ENCODE measurements around the gene PHF12. TPM values are rescaled to one million over a fixed set of nuclear protein-coding genes. Genes with fewer than 3 reads are reported as not detected.
"Not testable (repeated sequence)": the region's sequence is repeated elsewhere in the genome, so short reads cannot be mapped to it uniquely, and the experiment has no call there.

PHF12 gene
- total and polyA plus RNA-seq, 2 donors (not counting 1 experiment from before 2014, with no cell fraction given) = 10.1 to 14.2 TPM

GRCh38 chr17:28938552-28938951 is 12.8 kb downstream of the PHF12 start:
- Histone ChIP-seq H3K4me2 (ENCODE audit: extremely low read depth, insufficient read depth, low read length) (no peak overlapping the region), H3K27me3 (ENCODE audit: control insufficient read depth, insufficient read depth, low read length) (no peaks in the 10 kb centered on the region), H3K9me3 (ENCODE audit: control insufficient read depth, insufficient read depth, low read depth, low read length) (no peaks in the 10 kb centered on the region), H3K9ac (ENCODE audit: insufficient read depth, low read length) (no peak overlapping the region), H4K20me1 (ENCODE audit: control insufficient read depth, extremely low read depth, insufficient read depth, low read length) (peaks cover 3% of the 10 kb centered on the region), H3K4me1 (ENCODE audit: control insufficient read depth, extremely low read depth, insufficient read depth, low read length) (peaks cover 6% of the 10 kb centered on the region), H3K27ac (ENCODE audit: insufficient read depth, low read length) (no peak overlapping the region), H3K4me3 (replicated peaks in 1 of 4; ENCODE audit: control extremely low read depth in 1 of 4, insufficient read depth in 1 of 4, low read depth in 3 of 4, low read length in 4 of 4) (no peak overlapping the region), H2AFZ (ENCODE audit: low read length) (no peak overlapping the region), H3K79me2 (ENCODE audit: control insufficient read depth, insufficient read depth, low read length) (peaks cover 90% of the 10 kb centered on the region), H3K36me3 (ENCODE audit: control insufficient read depth, insufficient read depth, low read length) (no peaks in the 10 kb centered on the region)
- no peak for DNase-seq (ENCODE audit: low read depth in 2 of 2)
- no peak for TF ChIP-seq EZH2 (IDR thresholded peaks at IDR 0.05; ENCODE audit: low read length, missing control alignments)
- TF ChIP-seq, protein P1, sequence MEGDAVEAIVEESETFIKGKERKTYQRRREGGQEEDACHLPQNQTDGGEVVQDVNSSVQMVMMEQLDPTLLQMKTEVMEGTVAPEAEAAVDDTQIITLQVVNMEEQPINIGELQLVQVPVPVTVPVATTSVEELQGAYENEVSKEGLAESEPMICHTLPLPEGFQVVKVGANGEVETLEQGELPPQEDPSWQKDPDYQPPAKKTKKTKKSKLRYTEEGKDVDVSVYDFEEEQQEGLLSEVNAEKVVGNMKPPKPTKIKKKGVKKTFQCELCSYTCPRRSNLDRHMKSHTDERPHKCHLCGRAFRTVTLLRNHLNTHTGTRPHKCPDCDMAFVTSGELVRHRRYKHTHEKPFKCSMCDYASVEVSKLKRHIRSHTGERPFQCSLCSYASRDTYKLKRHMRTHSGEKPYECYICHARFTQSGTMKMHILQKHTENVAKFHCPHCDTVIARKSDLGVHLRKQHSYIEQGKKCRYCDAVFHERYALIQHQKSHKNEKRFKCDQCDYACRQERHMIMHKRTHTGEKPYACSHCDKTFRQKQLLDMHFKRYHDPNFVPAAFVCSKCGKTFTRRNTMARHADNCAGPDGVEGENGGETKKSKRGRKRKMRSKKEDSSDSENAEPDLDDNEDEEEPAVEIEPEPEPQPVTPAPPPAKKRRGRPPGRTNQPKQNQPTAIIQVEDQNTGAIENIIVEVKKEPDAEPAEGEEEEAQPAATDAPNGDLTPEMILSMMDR (conservative IDR thresholded peaks at IDR 0.05 in 1 of 2, IDR thresholded peaks at IDR 0.05 in 1 of 2; ENCODE audit: low read depth in 1 of 2, low read length in 2 of 2) = no peak

DNA sequence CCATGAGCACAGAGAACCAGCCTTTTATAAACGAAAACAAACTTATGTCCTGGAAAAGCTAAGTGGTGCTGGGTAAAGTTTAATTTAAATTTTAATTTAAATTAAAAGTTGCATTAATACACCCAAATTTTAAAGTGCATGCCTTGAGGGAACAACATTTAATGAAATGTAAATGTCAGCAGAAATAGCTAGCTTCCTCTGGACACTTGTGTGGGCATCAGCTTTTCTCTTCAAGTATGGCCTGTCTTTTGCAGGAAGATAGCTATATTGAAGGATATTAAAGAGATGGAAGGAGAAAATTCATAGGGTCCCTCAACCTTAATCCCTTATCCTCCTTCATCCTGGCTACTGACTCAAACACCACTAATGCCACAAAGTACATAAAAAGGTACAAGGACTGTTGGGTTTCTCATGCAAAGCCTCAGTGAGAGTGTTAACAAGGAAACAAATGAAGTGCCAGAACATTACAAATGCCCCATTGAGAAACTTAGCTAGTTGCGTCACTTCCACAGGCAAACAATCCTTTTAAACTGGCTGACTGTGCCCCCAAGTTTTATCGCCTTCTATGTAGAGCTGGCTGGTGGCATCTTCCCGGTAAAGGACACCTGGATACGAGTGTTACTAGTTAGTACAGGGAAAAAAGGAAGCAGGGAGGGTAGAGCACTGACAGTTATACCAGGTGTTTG is 14.1 kb downstream of the PHF12 start:
- peaks cover 3% of the 10 kb centered on the region for H4K20me1 ChIP-seq (ENCODE audit: control insufficient read depth, extremely low read depth, insufficient read depth, low read length)
- no peaks in the 10 kb centered on the region for H3K9me3 ChIP-seq (ENCODE audit: control insufficient read depth, insufficient read depth, low read depth, low read length)
- no peaks in the 10 kb centered on the region for H3K36me3 ChIP-seq (ENCODE audit: control insufficient read depth, insufficient read depth, low read length)
- H3K27me3 ChIP-seq (ENCODE audit: control insufficient read depth, insufficient read depth, low read length) = no peaks in the 10 kb centered on the region
- H3K9ac ChIP-seq (ENCODE audit: insufficient read depth, low read length) = no peak overlapping the region
- H3K4me1 ChIP-seq (ENCODE audit: control insufficient read depth, extremely low read depth, insufficient read depth, low read length) = peaks cover 6% of the 10 kb centered on the region
- no peak overlapping the region for H3K4me2 ChIP-seq (ENCODE audit: extremely low read depth, insufficient read depth, low read length)
- H3K79me2 ChIP-seq (ENCODE audit: control insufficient read depth, insufficient read depth, low read length) = peaks cover 93% of the 10 kb centered on the region
- no peak for TF ChIP-seq EZH2 (IDR thresholded peaks at IDR 0.05; ENCODE audit: low read length, missing control alignments)
- TF ChIP-seq, protein P1 (conservative IDR thresholded peaks at IDR 0.05 in 1 of 2, IDR thresholded peaks at IDR 0.05 in 1 of 2; ENCODE audit: low read depth in 1 of 2, low read length in 2 of 2) = no peak
- no peak overlapping the region for H2AFZ ChIP-seq (ENCODE audit: low read length)
- DNase-seq (ENCODE audit: low read depth in 2 of 2) = peak in 1 of 2 donors; percentile 61
- no peak overlapping the region for H3K27ac ChIP-seq (ENCODE audit: insufficient read depth, low read length)
- no peak overlapping the region for H3K4me3 ChIP-seq (replicated peaks in 1 of 4; ENCODE audit: control extremely low read depth in 1 of 4, insufficient read depth in 1 of 4, low read depth in 3 of 4, low read length in 4 of 4)

DNA sequence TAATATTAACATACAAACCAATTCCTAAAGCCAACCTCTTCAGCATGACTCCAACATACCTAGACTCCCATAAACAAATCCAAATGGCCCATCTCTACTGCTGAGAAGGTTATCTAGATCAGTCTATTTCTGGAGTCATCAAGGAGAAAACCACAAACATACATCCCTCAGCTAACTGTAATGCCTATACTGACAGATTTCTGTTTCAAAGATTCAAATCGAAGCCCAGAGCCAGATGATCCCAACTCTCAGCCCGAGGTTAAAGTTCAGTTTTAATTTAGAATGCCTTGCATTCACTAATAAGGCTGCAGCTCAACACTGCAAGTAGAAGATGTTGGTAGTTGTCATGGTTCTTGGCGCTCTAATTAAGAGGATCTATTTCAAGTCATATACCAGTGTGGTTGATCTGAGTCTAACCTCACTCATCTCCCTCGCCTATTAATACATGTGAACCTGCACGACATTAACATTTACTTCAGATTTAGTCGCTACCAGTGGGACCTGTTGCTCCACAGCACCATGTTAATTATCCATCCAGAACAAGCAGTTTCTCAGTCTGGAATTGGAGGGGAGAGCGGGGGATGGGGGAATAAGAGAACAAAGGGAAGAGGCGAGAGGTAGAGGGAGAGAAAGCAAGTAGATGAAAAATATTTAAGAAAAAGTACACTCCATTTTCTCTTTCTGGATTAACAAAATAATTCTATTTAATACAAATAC is 15.4 kb downstream of the PHF12 start:
- H3K4me3 ChIP-seq (replicated peaks in 1 of 4; ENCODE audit: control extremely low read depth in 1 of 4, insufficient read depth in 1 of 4, low read depth in 3 of 4, low read length in 4 of 4) = no peak overlapping the region
- H3K79me2 ChIP-seq (ENCODE audit: control insufficient read depth, insufficient read depth, low read length) = peaks cover 89% of the 10 kb centered on the region
- H4K20me1 ChIP-seq (ENCODE audit: control insufficient read depth, extremely low read depth, insufficient read depth, low read length) = peaks cover 3% of the 10 kb centered on the region

GRCh38 chr17:28934508-28934907 is 16.8 kb downstream of the PHF12 start:
- not testable (repeated sequence) for H2AFZ ChIP-seq (ENCODE audit: low read length); H3K9me3 ChIP-seq (ENCODE audit: control insufficient read depth, insufficient read depth, low read depth, low read length); DNase-seq (ENCODE audit: low read depth in 2 of 2); H4K20me1 ChIP-seq (ENCODE audit: control insufficient read depth, extremely low read depth, insufficient read depth, low read length); H3K36me3 ChIP-seq (ENCODE audit: control insufficient read depth, insufficient read depth, low read length); H3K9ac ChIP-seq (ENCODE audit: insufficient read depth, low read length); H3K27ac ChIP-seq (ENCODE audit: insufficient read depth, low read length); H3K27me3 ChIP-seq (ENCODE audit: control insufficient read depth, insufficient read depth, low read length); H3K4me1 ChIP-seq (ENCODE audit: control insufficient read depth, extremely low read depth, insufficient read depth, low read length); H3K4me3 ChIP-seq (replicated peaks in 1 of 4; ENCODE audit: control extremely low read depth in 1 of 4, insufficient read depth in 1 of 4, low read depth in 3 of 4, low read length in 4 of 4); H3K4me2 ChIP-seq (ENCODE audit: extremely low read depth, insufficient read depth, low read length)
- peaks cover 89% of the 10 kb centered on the region for H3K79me2 ChIP-seq (ENCODE audit: control insufficient read depth, insufficient read depth, low read length)

More for the DNA sequence above, 15.4 kb downstream of the PHF12 start:
- no peak overlapping the region for H3K9ac ChIP-seq (ENCODE audit: insufficient read depth, low read length)
- H3K27ac ChIP-seq (ENCODE audit: insufficient read depth, low read length) = no peak overlapping the region
- no peaks in the 10 kb centered on the region for H3K9me3 ChIP-seq (ENCODE audit: control insufficient read depth, insufficient read depth, low read depth, low read length)
- H3K4me2 ChIP-seq (ENCODE audit: extremely low read depth, insufficient read depth, low read length) = no peak overlapping the region
- H2AFZ ChIP-seq (ENCODE audit: low read length) = no peak overlapping the region
- DNase-seq (ENCODE audit: low read depth in 2 of 2) = no peak
- H3K4me1 ChIP-seq (ENCODE audit: control insufficient read depth, extremely low read depth, insufficient read depth, low read length) = peaks cover 6% of the 10 kb centered on the region
- no peaks in the 10 kb centered on the region for H3K36me3 ChIP-seq (ENCODE audit: control insufficient read depth, insufficient read depth, low read length)
- no peak for TF ChIP-seq EZH2 (IDR thresholded peaks at IDR 0.05; ENCODE audit: low read length, missing control alignments)
- TF ChIP-seq, protein P1 (conservative IDR thresholded peaks at IDR 0.05 in 1 of 2, IDR thresholded peaks at IDR 0.05 in 1 of 2; ENCODE audit: low read depth in 1 of 2, low read length in 2 of 2) = no peak
- H3K27me3 ChIP-seq (ENCODE audit: control insufficient read depth, insufficient read depth, low read length) = no peaks in the 10 kb centered on the region
